PC-3 (cell line): ENCODE results near the gene SGCD.

Source experiments
- CTCF ChIP-seq: fragments of 300-600 bp; sonication (generic); conservative IDR thresholded peaks from 2 replicates; pipeline ENCODE4 v1.5.1; 2017; ENCODE audit warnings: antibody characterized with exemption, low read depth, mild to moderate bottlenecking, low read length
- EZH2 ChIP-seq: fragments of 300-600 bp; sonication (generic); IDR thresholded peaks from one replicate; pipeline ENCODE4 v1.6.1; 2017; ENCODE audit warnings: antibody characterized with exemption, mild to moderate bottlenecking, low read length; ENCODE audit not compliant: unreplicated experiment
- EZH2phosphoT487 ChIP-seq: fragments of 300-600 bp; sonication (generic); IDR thresholded peaks from 2 replicates; pipeline ENCODE4 v1.6.1; 2018; ENCODE audit warnings: mild to moderate bottlenecking, antibody characterized with exemption, low read length, borderline replicate concordance

GRCh38 chr5:156693113-156693512, 366.1 kb downstream of the SGCD start:
- TF ChIP-seq CTCF: no peak
- no peak for TF ChIP-seq EZH2
- TF ChIP-seq EZH2phosphoT487: no peak
